ENCODE results near the gene ZNF415.
A peak's percentile ranks its signal among the peaks of the same experiment; 100 is the strongest.

ZNF415 gene

GRCh38 chr19:53132141-53132991 lies at the start of gene ZNF415:
Gene ZNF415 (minus strand): TSS chr19:53132910. CDS start chr19:53122676, 10,234 bp downstream.
- DNase-seq (peak; percentile 85), ATAC-seq (ENCODE audit: insufficient read depth, low read depth) (peak; percentile 86)
- Histone ChIP-seq H3K79me2 (ENCODE audit: insufficient read depth, low read length) (peaks cover 30% of the 10 kb centered on the region), H3K9ac (ENCODE audit: low read depth, low read length) (peak within 1 kb of the TSS; percentile 74), H3K36me3 (ENCODE audit: insufficient read depth, low read length) (peaks cover 7% of the 10 kb centered on the region; the same call in 1 of the 2 replicates), H3K27me3 (ENCODE audit: insufficient read depth, low read length, poor library complexity) (no peaks in the 10 kb centered on the region), H3K4me1 (ENCODE audit: insufficient read depth, low read length) (peaks cover 30% of the 10 kb centered on the region), H4K20me1 (ENCODE audit: insufficient read depth, low read length) (peaks cover 9% of the 10 kb centered on the region; the same call in 1 of the 2 replicates), H2AFZ (ENCODE audit: low read depth, low read length) (peak within 1 kb of the TSS; percentile 97), H3K4me2 (ENCODE audit: insufficient read depth, low read length) (peak within 1 kb of the TSS; percentile 93), H3K4me3 (ENCODE audit: low read depth in 1 of 2, low read length in 2 of 2) (peak within 1 kb of the TSS; percentile 48 to 74), H3K9me3 (ENCODE audit: insufficient read depth, low read length, severe bottlenecking) (no peaks in the 10 kb centered on the region), H3K27ac (ENCODE audit: low read length) (peak within 1 kb of the TSS; percentile 80)
- TF ChIP-seq, protein P1, sequence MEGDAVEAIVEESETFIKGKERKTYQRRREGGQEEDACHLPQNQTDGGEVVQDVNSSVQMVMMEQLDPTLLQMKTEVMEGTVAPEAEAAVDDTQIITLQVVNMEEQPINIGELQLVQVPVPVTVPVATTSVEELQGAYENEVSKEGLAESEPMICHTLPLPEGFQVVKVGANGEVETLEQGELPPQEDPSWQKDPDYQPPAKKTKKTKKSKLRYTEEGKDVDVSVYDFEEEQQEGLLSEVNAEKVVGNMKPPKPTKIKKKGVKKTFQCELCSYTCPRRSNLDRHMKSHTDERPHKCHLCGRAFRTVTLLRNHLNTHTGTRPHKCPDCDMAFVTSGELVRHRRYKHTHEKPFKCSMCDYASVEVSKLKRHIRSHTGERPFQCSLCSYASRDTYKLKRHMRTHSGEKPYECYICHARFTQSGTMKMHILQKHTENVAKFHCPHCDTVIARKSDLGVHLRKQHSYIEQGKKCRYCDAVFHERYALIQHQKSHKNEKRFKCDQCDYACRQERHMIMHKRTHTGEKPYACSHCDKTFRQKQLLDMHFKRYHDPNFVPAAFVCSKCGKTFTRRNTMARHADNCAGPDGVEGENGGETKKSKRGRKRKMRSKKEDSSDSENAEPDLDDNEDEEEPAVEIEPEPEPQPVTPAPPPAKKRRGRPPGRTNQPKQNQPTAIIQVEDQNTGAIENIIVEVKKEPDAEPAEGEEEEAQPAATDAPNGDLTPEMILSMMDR (IDR thresholded peaks at IDR 0.05; ENCODE audit: borderline replicate concordance, extremely low read depth, low read length, poor library complexity, severe bottlenecking): no peak
- TF ChIP-seq EZH2 (IDR thresholded peaks at IDR 0.05; ENCODE audit: borderline replicate concordance, low read depth, low read length, severe bottlenecking): no peak

DNA sequence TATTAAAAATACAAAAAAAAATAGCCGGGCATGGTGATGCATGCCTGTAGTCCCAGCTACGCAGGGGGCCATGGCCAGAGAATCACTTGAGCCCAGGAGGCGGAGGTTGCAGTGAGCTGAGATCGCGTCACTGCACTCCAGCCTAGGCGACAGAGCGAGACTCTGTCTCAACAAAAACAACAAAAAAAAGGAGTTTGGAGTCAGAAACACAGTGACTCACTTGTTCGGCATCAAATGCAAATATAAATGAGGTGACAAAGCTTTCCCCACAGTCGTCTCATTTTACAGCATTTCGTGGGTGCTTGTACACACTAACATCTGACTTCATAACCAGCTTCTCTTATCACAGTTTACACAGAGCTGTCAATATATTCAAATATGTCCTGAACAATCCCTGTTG lies 49.5 kb upstream of the ZNF415 start:
- H3K36me3 ChIP-seq (ENCODE audit: insufficient read depth, low read length): peaks cover 37% of the 10 kb centered on the region
- no peaks in the 10 kb centered on the region for H3K79me2 ChIP-seq (ENCODE audit: insufficient read depth, low read length)
- no peaks in the 10 kb centered on the region for H3K27me3 ChIP-seq (ENCODE audit: insufficient read depth, low read length, poor library complexity)
- TF ChIP-seq, protein P1 (IDR thresholded peaks at IDR 0.05; ENCODE audit: borderline replicate concordance, extremely low read depth, low read length, poor library complexity, severe bottlenecking): no peak
- TF ChIP-seq EZH2 (IDR thresholded peaks at IDR 0.05; ENCODE audit: borderline replicate concordance, low read depth, low read length, severe bottlenecking): no peak
- H3K4me2 ChIP-seq (ENCODE audit: insufficient read depth, low read length): no peak overlapping the region
- no peaks in the 10 kb centered on the region for H4K20me1 ChIP-seq (ENCODE audit: insufficient read depth, low read length)
- H3K4me3 ChIP-seq (ENCODE audit: low read depth in 1 of 2, low read length in 2 of 2): no peak overlapping the region
- DNase-seq (no peak), ATAC-seq (ENCODE audit: insufficient read depth, low read depth) (no peak)
- H3K9me3 ChIP-seq (ENCODE audit: insufficient read depth, low read length, severe bottlenecking): no peaks in the 10 kb centered on the region
- no peak overlapping the region for H3K27ac ChIP-seq (ENCODE audit: low read length)
- H2AFZ ChIP-seq (ENCODE audit: low read depth, low read length): no peak overlapping the region
- no peak overlapping the region for H3K9ac ChIP-seq (ENCODE audit: low read depth, low read length)
- no peaks in the 10 kb centered on the region for H3K4me1 ChIP-seq (ENCODE audit: insufficient read depth, low read length)

- H3K27ac ChIP-seq (ENCODE audit: low read length): no peak overlapping the region
- DNase-seq (no peak), ATAC-seq (ENCODE audit: insufficient read depth, low read depth) (no peak)
- no peak overlapping the region for H3K4me3 ChIP-seq (ENCODE audit: low read depth in 1 of 2, low read length in 2 of 2)
- no peaks in the 10 kb centered on the region for H3K9me3 ChIP-seq (ENCODE audit: insufficient read depth, low read length, severe bottlenecking)
- no peak overlapping the region for H3K9ac ChIP-seq (ENCODE audit: low read depth, low read length)
- no peak overlapping the region for H2AFZ ChIP-seq (ENCODE audit: low read depth, low read length)
- no peaks in the 10 kb centered on the region for H3K27me3 ChIP-seq (ENCODE audit: insufficient read depth, low read length, poor library complexity)
- peaks cover 32% of the 10 kb centered on the region for H3K36me3 ChIP-seq (ENCODE audit: insufficient read depth, low read length)
- no peaks in the 10 kb centered on the region for H3K79me2 ChIP-seq (ENCODE audit: insufficient read depth, low read length)
- TF ChIP-seq EZH2 (IDR thresholded peaks at IDR 0.05; ENCODE audit: borderline replicate concordance, low read depth, low read length, severe bottlenecking): no peak
- TF ChIP-seq, protein P1 (IDR thresholded peaks at IDR 0.05; ENCODE audit: borderline replicate concordance, extremely low read depth, low read length, poor library complexity, severe bottlenecking): no peak
- H4K20me1 ChIP-seq (ENCODE audit: insufficient read depth, low read length): no peaks in the 10 kb centered on the region
- no peak overlapping the region for H3K4me2 ChIP-seq (ENCODE audit: insufficient read depth, low read length)
- no peaks in the 10 kb centered on the region for H3K4me1 ChIP-seq (ENCODE audit: insufficient read depth, low read length)
These were observed 45.3 kb upstream of the ZNF415 start for GRCh38 chr19:53177986-53178385.
